Hindlimb muscle (tissue), 1 donor: ENCODE data around the gene SFT2D1. TPM values are rescaled to one million over a fixed set of nuclear protein-coding genes. Genes with fewer than 3 reads are reported as not detected.
A peak's percentile ranks its signal among the peaks of the same experiment; 100 is the strongest.

Experiments
- DNase-seq: peaks from one replicate; pipeline ENCODE4 v3.0.0-alpha.2; 2013
- polyA plus RNA-seq: library from polyadenylated mRNA; unstranded; fragments of 120-200 nt; gene quantifications from one replicate; pipeline ENCODE4 v1.2.1, GENCODE V29; 2013; ENCODE audit not compliant: insufficient read length

SFT2D1 gene
- polyA plus RNA-seq, 1 donor: 36.0 TPM

GRCh38 chr6:166306378-166307081, 35.8 kb downstream of the SFT2D1 start:
- DNase-seq: no peak

DNA sequence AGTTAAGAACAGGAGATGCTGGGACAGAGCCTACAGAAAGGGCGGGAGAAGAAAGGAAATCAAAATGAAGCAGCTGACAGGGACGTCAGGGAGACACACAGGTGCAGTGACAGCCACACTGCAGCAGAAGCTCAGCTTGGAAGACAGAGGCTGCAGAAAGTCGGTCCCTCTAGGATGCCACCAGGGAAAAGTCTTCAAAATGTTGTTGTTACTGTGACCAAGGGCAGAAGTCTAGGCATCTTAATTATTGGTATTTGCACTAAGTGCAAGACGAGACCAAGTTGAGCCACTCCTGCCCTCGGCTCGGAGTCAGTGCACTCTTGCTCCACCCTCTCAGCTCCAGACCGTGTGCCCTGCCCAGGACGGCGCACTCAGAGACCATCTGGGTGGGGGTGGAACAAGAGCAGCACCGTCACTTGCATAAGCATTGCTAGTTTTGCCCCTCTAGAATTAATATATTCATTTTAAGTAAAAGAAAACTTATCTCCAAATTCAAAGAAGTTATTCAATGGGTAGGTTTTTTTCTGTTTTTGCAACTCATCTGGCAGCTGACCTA, 36.7 kb downstream of the SFT2D1 start:
- DNase-seq: no peak

DNA sequence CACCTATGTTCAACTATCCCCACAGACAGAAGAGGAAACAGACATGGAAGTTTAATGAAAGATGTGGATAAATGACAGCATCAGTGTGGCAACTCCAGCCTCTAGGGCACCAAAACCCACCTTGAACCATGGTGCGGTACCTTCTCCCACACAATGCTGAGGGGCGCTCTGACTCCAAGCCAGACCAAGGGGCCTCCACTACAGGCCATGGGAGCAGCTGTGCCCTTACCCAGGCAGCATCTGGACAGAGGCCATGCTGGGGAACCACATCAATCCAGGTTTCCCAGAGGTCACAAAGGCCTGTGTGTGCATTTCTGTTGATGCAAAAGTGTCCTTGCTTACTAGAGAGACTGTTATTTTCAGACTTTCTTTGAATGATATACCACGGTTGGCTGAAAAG, 38.2 kb downstream of the SFT2D1 start:
- DNase-seq: no peak

- DNase-seq: no peak
Observed at GRCh38 chr6:166301611-166302529, 40.5 kb downstream of the SFT2D1 start.

DNA sequence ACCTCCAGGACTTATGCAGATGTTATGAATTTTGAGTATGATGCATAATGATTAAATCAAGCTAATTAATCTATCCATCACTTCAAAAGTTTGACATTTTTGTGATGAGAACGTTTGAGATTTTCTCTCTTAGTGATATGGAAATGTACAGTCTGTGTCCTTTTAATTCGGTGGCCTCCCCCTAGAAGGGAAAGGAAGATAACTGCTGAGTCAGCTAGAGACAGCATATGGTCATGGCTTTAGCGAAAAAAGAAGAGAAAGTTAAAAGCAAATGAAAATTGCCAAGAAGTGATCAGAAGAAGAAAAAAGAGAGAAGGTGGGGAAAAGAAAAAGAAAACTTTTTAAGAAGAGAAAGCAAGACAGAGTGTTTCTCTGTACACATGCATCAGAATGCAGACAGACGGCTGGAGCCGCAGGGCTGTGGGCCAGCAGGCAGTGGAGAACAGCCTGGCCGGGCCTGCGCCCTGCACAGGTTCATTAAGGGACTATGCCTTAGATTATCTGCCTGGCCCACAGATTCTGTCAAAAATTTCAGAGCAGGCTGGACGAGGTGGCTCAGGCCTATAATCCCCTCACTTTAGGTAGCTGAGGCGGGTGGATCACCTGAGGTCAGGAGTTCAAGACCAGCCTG, 41.9 kb downstream of the SFT2D1 start:
- DNase-seq: no peak

GRCh38 chr6:166297606-166298005, 44.7 kb downstream of the SFT2D1 start:
- no peak for DNase-seq

DNA sequence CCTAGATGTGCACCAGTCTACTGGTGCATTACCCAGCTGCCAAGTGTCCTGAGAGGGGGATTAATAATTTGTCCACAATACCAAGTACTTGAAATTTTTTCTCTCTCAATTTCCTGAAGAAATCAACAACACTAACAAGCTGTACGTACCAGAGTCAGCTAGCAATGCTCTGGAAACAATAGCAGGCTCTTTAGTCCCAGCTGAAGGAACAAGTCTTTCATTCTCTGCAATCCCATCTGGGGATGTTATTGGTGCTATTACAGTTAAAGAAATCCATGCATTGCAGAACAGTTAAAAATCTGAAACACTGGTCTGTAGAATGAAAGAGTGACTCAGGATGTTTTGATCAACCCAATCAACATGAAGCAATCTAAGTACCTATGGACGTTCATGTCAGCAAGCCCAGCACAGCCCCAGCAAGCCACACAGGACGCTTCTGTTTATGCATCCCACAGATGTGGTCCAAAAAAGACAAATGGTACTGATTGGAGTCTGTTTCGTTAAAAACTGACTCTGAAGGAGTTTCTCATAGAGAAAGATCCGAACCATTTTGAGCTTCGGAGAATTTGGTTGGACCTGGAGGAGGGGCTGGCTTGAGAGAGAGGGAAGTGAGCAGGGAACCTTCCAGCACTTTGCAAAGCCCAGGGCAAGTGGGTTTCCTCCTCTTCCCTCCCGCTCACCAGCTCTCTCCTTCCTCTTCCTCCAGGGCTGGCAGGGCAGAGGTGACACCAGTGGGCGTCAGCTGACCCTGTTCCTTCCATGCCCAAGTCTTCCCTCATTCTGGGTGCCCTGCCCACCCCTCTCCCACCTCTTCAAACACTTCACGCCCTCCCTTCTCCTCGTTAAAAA, 46.1 kb downstream of the SFT2D1 start:
- no peak for DNase-seq

DNA sequence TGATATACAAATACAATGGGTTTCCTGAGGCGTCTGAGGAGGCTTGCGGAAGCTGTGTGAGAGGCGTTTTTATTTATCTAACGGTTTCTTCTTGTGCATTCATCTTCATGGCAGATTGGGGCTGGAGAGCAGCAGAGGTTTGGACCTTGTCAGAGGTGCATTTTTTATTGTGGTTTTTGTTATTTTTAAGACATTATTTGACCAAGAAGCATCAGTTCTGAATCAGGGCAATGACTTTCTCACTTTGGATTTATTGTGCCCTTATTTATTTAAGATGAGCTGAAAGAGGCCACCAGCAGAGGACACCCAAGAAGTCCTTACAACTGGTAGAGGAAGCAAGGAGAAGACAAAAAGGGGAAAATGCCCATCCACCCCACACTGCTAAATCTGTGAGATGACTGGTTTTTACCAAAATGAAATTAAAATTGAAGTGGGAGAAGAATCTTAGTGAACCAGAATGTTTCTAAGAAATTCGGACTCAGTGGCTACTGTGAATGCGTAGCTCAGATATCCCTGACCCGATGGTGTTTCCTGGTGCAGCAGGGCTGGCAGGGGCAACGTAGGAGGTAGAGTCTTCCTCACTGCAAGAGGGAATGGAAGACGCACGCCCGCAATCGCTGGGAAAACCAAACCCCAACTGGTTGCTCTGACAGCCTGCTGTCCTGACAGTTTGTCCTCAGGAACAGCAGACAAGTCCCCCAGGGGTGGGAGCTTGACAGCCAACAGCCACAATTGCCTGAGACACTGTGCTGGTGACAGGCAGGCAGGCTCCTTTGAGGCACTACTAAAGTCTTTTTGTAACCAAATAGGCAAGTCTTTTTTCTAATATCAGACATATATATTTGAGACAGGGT, 48.4 kb downstream of the SFT2D1 start:
- no peak for DNase-seq

DNA sequence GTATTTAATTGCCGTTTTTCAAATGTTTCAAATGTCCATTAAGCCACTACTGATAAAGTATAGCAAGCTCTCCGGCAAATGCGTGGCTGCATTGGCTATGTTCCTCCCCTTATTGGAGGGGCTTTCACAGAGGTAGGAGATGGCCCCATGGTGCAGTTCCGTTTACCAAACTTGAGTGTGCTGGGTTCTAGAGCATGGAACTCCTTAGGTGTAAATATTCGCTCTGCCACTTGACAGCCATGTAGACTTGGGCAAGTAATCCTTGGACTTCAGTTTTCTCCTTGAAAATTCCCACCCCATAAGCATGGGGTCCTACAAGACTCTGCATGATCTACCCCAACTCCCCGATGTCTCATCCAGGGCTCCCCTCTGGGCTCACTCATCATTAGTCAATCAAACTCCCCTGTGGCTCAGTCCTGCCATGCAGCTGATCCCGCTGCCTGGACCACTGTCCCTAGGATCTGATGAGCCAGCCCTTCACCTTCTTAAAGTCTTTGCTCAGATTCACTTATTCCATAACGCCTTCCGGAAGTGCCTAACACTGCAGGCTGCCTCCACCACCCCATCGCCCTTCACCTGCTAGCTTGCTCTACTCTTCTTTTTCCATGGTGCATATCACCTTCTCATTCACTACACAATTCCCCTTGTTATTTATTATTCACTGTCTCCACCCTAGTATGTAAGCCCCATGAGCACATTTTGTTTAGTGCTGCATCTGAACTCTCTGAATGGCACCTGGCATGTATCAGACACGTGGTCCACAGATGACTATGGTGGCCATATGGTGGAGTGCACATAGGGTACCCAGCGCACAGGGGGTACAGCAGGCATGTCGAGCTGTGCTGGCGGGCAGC, 52.9 kb downstream of the SFT2D1 start:
- DNase-seq: no peak

DNA sequence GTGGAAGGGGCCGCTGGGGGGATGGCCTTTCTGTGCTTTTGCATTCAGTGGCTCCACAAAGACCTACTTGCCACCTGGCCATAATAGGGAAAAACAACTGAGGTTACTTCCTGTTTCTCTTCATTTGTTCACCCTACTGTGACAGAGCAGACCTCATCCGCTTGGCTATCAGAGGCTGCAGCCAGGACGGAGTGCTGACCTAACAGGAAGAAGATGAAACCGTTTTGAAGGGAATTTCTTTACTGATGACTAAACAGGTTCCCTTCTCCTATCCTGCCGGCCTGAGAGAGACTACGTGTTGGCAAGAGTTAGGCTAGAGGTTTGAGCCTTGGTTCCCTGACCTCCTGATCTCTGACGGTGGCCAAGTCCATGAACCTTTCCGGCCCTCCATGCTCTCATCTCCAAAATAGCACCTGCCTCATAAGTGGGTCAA, 55.5 kb downstream of the SFT2D1 start:
- DNase-seq: no peak

- no peak for DNase-seq
Observed at GRCh38 chr6:166285233-166285632, 57.1 kb downstream of the SFT2D1 start.

GRCh38 chr6:166284640-166285039, 57.7 kb downstream of the SFT2D1 start:
- DNase-seq: no peak

DNA sequence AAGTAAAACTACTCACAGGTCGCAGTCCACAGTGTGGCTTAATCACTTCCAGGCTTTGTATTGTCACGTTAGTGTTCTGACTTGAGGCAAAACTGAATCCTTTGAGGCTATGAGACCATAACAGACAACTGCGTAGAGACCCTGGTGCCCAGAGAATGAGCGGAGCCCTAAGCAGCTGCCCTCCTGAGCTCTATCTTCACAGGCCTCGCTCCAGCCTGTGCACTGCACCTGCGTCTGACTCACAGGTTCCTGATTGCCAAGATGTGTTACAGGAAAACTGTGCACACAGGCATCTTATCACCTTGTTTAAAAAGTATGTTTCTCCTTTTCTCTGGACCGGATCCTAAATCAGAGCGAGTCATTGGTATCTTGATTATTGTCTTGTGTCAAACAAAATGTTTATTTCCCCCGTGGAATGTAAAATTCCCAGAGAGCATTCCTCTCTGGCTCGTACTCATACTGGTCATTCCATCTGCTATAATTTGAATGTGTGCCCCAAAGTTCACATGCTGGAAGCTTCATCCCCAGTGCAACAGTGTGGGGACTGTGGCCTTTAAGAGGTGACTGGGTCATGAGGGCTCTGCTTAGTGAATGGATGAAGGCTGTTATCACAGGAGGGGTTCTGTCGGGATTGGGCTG, 59.8 kb downstream of the SFT2D1 start:
- no peak for DNase-seq

DNA sequence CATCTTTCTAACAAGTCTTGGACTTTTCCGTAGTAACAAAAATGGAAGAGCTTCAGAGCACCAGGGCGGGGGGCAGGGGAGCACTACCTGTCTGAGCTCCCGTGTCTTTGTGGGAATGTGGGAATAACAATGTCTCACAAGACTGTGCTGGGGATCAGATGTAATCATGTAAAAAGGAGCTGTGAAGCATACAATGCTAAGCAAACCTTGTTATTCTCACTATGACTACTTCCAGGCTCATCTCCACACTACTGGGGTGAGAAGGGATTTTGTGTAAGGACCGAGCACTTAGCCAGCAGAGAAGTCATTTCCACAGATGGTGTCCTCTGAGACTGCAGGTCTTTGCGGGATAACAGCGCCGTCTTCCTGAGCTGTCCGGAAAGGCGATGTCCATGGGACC, 61.2 kb downstream of the SFT2D1 start:
- DNase-seq: no peak

DNA sequence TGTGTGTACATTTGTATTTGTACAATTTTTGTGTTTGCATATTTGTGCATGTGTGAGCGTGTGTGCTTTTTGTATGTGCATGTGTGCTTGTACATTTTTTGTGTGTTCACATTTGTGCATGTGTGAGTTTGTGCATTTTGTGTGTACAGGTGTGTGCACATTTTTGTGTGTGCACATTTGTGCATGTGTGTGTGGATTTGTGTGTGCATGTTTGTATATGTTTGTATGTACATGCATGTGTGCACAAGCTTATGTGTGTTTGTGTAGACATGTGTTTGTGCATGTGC, 63.0 kb downstream of the SFT2D1 start:
- DNase-seq: no peak

DNA sequence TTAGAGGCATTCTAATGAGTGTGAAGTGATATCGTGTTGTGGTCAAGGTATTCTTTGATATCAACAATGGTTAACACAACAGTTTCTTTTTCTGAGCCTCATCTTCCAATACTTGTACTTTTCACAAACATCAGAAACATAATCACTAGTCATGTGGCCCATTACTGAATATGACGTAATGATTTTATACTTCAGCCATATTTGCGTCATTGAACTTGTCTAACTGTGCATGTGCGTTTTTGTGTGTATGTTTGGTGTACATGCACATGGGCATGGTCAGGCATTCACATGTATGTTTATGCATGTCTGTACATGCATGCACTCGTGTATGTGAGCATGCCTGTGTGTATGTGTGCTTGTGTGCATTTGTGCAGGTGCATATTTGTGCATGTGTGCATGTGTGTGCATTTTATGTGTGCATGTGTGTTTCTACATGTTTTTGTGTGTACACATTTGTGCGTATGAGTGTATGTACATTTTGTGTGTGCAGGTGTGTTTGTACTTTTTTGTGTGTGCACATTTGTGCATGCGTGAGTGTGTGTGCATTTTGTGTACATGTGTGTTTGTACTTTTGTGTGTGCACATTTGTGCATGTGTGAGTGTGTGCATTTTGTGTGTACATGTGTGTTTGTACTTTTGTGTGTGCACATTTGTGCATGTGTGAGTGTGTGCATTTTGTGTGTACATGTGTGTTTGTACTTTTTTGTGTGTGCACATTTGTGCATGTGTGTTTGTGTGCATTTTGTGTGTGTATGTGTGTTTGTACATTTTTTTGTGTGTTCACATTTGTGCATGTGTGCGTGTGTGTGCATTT, 63.6 kb downstream of the SFT2D1 start:
- no peak for DNase-seq

DNA sequence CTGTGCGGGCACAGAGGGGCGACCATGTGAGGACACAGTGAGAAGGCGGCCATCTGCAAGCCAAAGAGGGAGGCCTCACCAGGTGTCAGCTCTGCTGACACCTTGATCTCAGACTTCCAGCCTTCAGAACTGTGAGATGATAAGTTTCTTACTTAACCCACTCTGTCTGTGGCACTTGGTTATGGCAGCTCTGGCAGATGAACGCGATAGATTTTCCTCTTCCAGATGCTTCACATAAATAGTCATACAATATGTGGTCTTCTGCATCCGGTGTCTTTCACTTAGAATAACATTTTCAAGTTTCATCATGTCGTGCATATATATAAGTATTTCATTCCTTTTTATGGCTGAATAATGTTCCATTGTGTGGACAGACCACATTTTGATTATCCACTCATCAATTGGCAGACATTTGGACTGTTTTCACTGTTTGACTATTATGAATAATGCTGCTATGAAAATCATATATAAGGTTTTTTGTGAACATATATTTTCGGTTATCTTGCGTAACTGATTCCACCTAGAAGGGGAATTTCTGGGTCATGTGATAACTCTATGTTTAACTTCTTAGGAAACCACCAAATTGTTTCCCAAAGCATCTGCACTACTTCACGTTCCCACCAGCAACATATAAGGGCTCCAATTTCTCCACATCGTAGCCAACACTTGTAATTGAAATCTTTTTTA, 64.3 kb downstream of the SFT2D1 start:
- DNase-seq: no peak

- DNase-seq: peak; percentile 43
Observed at GRCh38 chr6:166277018-166277417, 65.3 kb downstream of the SFT2D1 start.
